ENCODE data around the gene SLC39A11. TPM values are rescaled to one million over a fixed set of nuclear protein-coding genes. Genes with fewer than 3 reads are reported as not detected.

The SLC39A11 gene
- total RNA-seq, 1 donor from 2014 or later: 21.5 TPM

GRCh38 chr17:73021771-73022170 lies 70.7 kb downstream of the SLC39A11 start:
- no peak overlapping the region for H3K27ac ChIP-seq (ENCODE audit: low read depth, low read length)
- Mint-ChIP-seq H3K4me3 (ENCODE audit: unreplicated experiment) (no peak overlapping the region), H3K9me3 (ENCODE audit: unreplicated experiment) (peaks cover 9% of the 10 kb centered on the region), H3K27me3 (ENCODE audit: low read depth, unreplicated experiment) (no peaks in the 10 kb centered on the region), H3K36me3 (ENCODE audit: low read depth, unreplicated experiment) (peaks cover 13% of the 10 kb centered on the region), H3K27ac (ENCODE audit: unreplicated experiment) (no peak overlapping the region), H3K4me1 (ENCODE audit: low read depth, unreplicated experiment) (peaks cover 7% of the 10 kb centered on the region)
- H4K20me1 ChIP-seq (ENCODE audit: insufficient read depth, low read length): peaks cover 4% of the 10 kb centered on the region
- H3K4me3 ChIP-seq (ENCODE audit: insufficient read depth, low read depth, low read length): no peak overlapping the region
- no peaks in the 10 kb centered on the region for H3K27me3 ChIP-seq (ENCODE audit: insufficient read depth, low read length)
- no peaks in the 10 kb centered on the region for H3K36me3 ChIP-seq (ENCODE audit: insufficient read depth, low read length)
- H3K79me2 ChIP-seq (ENCODE audit: insufficient read depth, low read length): no peaks in the 10 kb centered on the region
- DNase-seq (ENCODE audit: low read depth): no peak
- no peak overlapping the region for H3K4me2 ChIP-seq (ENCODE audit: low read length)
- no peak overlapping the region for H2AFZ ChIP-seq (ENCODE audit: low read depth, low read length)
- TF ChIP-seq CTCF (IDR thresholded peaks at IDR 0.05; ENCODE audit: insufficient read depth, low read depth, low read length) (no peak), EZH2 (IDR thresholded peaks at IDR 0.05; ENCODE audit: insufficient read depth, low read length) (no peak)
- H3K9ac ChIP-seq (ENCODE audit: low read length): no peak overlapping the region
- no peaks in the 10 kb centered on the region for H3K4me1 ChIP-seq (ENCODE audit: insufficient read depth, low read length)
- H3K9me3 ChIP-seq (ENCODE audit: insufficient read depth, low read depth, low read length): no peaks in the 10 kb centered on the region
- no peak for FAIRE-seq

GRCh38 chr17:73020110-73020509 lies 72.4 kb downstream of the SLC39A11 start:
- Histone ChIP-seq H3K27me3 (ENCODE audit: insufficient read depth, low read length) (no peaks in the 10 kb centered on the region), H3K4me1 (ENCODE audit: insufficient read depth, low read length) (no peaks in the 10 kb centered on the region), H3K27ac (ENCODE audit: low read depth, low read length) (no peak overlapping the region), H3K9me3 (ENCODE audit: insufficient read depth, low read depth, low read length) (no peaks in the 10 kb centered on the region), H3K9ac (ENCODE audit: low read length) (no peak overlapping the region), H3K4me3 (ENCODE audit: insufficient read depth, low read depth, low read length) (no peak overlapping the region), H3K79me2 (ENCODE audit: insufficient read depth, low read length) (no peaks in the 10 kb centered on the region), H2AFZ (ENCODE audit: low read depth, low read length) (no peak overlapping the region), H3K36me3 (ENCODE audit: insufficient read depth, low read length) (no peaks in the 10 kb centered on the region), H3K4me2 (ENCODE audit: low read length) (no peak overlapping the region), H4K20me1 (ENCODE audit: insufficient read depth, low read length) (peaks cover 2% of the 10 kb centered on the region)
- peaks cover 11% of the 10 kb centered on the region for H3K36me3 Mint-ChIP-seq (ENCODE audit: low read depth, unreplicated experiment)
- no peak overlapping the region for H3K4me3 Mint-ChIP-seq (ENCODE audit: unreplicated experiment)
- peaks cover 8% of the 10 kb centered on the region for H3K4me1 Mint-ChIP-seq (ENCODE audit: low read depth, unreplicated experiment)
- H3K27ac Mint-ChIP-seq (ENCODE audit: unreplicated experiment): no peak overlapping the region
- FAIRE-seq (no peak), DNase-seq (ENCODE audit: low read depth) (no peak)
- H3K27me3 Mint-ChIP-seq (ENCODE audit: low read depth, unreplicated experiment): no peaks in the 10 kb centered on the region
- no peak for TF ChIP-seq CTCF (IDR thresholded peaks at IDR 0.05; ENCODE audit: insufficient read depth, low read depth, low read length)
- no peak for TF ChIP-seq EZH2 (IDR thresholded peaks at IDR 0.05; ENCODE audit: insufficient read depth, low read length)
- peaks cover 10% of the 10 kb centered on the region for H3K9me3 Mint-ChIP-seq (ENCODE audit: unreplicated experiment)

- no peak overlapping the region for H3K4me3 ChIP-seq (ENCODE audit: insufficient read depth, low read depth, low read length)
- Mint-ChIP-seq H3K4me1 (ENCODE audit: low read depth, unreplicated experiment) (peaks cover 8% of the 10 kb centered on the region), H3K27me3 (ENCODE audit: low read depth, unreplicated experiment) (no peaks in the 10 kb centered on the region), H3K36me3 (ENCODE audit: low read depth, unreplicated experiment) (peaks cover 7% of the 10 kb centered on the region), H3K9me3 (ENCODE audit: unreplicated experiment) (peaks cover 9% of the 10 kb centered on the region), H3K4me3 (ENCODE audit: unreplicated experiment) (no peak overlapping the region), H3K27ac (ENCODE audit: unreplicated experiment) (no peak overlapping the region)
- no peak for DNase-seq (ENCODE audit: low read depth)
- no peaks in the 10 kb centered on the region for H3K79me2 ChIP-seq (ENCODE audit: insufficient read depth, low read length)
- H3K9ac ChIP-seq (ENCODE audit: low read length): no peak overlapping the region
- no peak overlapping the region for H3K27ac ChIP-seq (ENCODE audit: low read depth, low read length)
- no peak for TF ChIP-seq EZH2 (IDR thresholded peaks at IDR 0.05; ENCODE audit: insufficient read depth, low read length)
- no peak for TF ChIP-seq CTCF (IDR thresholded peaks at IDR 0.05; ENCODE audit: insufficient read depth, low read depth, low read length)
- no peaks in the 10 kb centered on the region for H3K27me3 ChIP-seq (ENCODE audit: insufficient read depth, low read length)
- H3K4me2 ChIP-seq (ENCODE audit: low read length): no peak overlapping the region
- H3K36me3 ChIP-seq (ENCODE audit: insufficient read depth, low read length): no peaks in the 10 kb centered on the region
- FAIRE-seq: no peak
- no peaks in the 10 kb centered on the region for H3K4me1 ChIP-seq (ENCODE audit: insufficient read depth, low read length)
- H3K9me3 ChIP-seq (ENCODE audit: insufficient read depth, low read depth, low read length): no peaks in the 10 kb centered on the region
- H2AFZ ChIP-seq (ENCODE audit: low read depth, low read length): no peak overlapping the region
- H4K20me1 ChIP-seq (ENCODE audit: insufficient read depth, low read length): no peaks in the 10 kb centered on the region
Measured at GRCh38 chr17:73018599-73018998, 73.9 kb downstream of the SLC39A11 start.

Data from astrocyte (in vitro differentiated cells and primary cell).